Upper lobe of left lung (tissue), 4 donors: Measurements from ENCODE around the gene ZNF614.

ENCODE experiments used
- CTCF ChIP-seq, 6 experiments: fragments of 450-650 bp in 4 of 6; fragments of 200-600 bp in 2 of 6; sonication (generic) in 2 of 6; IDR thresholded peaks; one replicate each; pipeline ENCODE4 v1.5.1; 2016 to 2019; ENCODE audit warnings: antibody characterized with exemption in 6 of 6
- EP300 ChIP-seq, 4 donors: sonication (generic); formaldehyde crosslinking; IDR thresholded peaks; one replicate each; pipeline ENCODE4 v1.5.1; 2017; ENCODE audit warnings: antibody characterized with exemption in 4 of 4, control low read depth in 2 of 4
- POLR2A ChIP-seq, 4 donors: fragments of 450-650 bp; IDR thresholded peaks; one replicate each; pipeline ENCODE4 v1.5.1; 2016 to 2017; ENCODE audit warnings: antibody characterized with exemption in 4 of 4, mild to moderate bottlenecking in 2 of 4
- POLR2AphosphoS5 ChIP-seq, 2 donors: sonication (generic); formaldehyde crosslinking; IDR thresholded peaks; one replicate each; pipeline ENCODE4 v1.5.1; 2017; ENCODE audit warnings: antibody characterized with exemption in 2 of 2

GRCh38 chr19:52007451-52007805 lies 20.8 kb downstream of the ZNF614 start:
- TF ChIP-seq EP300 (IDR thresholded peaks at IDR 0.05) (no peak), CTCF (IDR thresholded peaks at IDR 0.05) (no peak), POLR2A (IDR thresholded peaks at IDR 0.05) (no peak), POLR2AphosphoS5 (IDR thresholded peaks at IDR 0.05) (no peak)
